Smooth muscle cell (in vitro differentiated cells): ENCODE results near the gene SNCA. TPM values are rescaled to one million over a fixed set of nuclear protein-coding genes. Genes with fewer than 3 reads are reported as not detected.
A peak's percentile ranks its signal among the peaks of the same experiment; 100 is the strongest.

Experiments
- DNase-seq: peaks from one replicate; lab custom pipeline; 2025; ENCODE audit not compliant: unreplicated experiment; lab: John Stamatoyannopoulos, UW
- H2AFZ ChIP-seq: fragments of 200-600 bp; sonication (generic); 2 replicates; pipeline ENCODE4 v1.6.0; 2016; ENCODE audit warnings: antibody characterized with exemption, low read depth, mild to moderate bottlenecking
- H3F3A ChIP-seq: fragments of 200-600 bp; sonication (generic); 2 replicates; pipeline ENCODE4 v1.6.0; 2017; ENCODE audit warnings: antibody characterized with exemption, low read depth
- H3K27ac ChIP-seq: fragments of 200-600 bp; sonication (generic); 2 replicates; pipeline ENCODE4 v1.5.1; 2016; ENCODE audit warnings: low read depth, mild to moderate bottlenecking
- H3K27me3 ChIP-seq: fragments of 200-600 bp; sonication (generic); 2 replicates; pipeline ENCODE4 v1.6.1; 2016; ENCODE audit warnings: low read depth, mild to moderate bottlenecking
- H3K36me3 ChIP-seq: fragments of 200-600 bp; sonication (generic); 2 replicates; pipeline ENCODE4 v1.5.1; 2016; ENCODE audit warnings: low read depth
- H3K4me1 ChIP-seq: fragments of 200-600 bp; sonication (generic); 2 replicates; pipeline ENCODE4 v1.5.1; 2016; ENCODE audit warnings: low read depth
- H3K4me2 ChIP-seq: fragments of 200-600 bp; sonication (generic); 2 replicates; pipeline ENCODE4 v1.6.0; 2016; ENCODE audit warnings: mild to moderate bottlenecking
- H3K4me3 ChIP-seq: fragments of 200-600 bp; sonication (generic); 2 replicates; pipeline ENCODE4 v1.5.1; 2016; ENCODE audit warnings: mild to moderate bottlenecking
- H3K79me2 ChIP-seq: fragments of 200-600 bp; sonication (generic); 2 replicates; pipeline ENCODE4 v1.6.0; 2016; ENCODE audit warnings: low read depth, mild to moderate bottlenecking
- H3K9ac ChIP-seq: fragments of 200-600 bp; sonication (generic); 2 replicates; pipeline ENCODE4 v1.6.0; 2016; ENCODE audit warnings: low read depth
- H3K9me3 ChIP-seq: fragments of 200-600 bp; sonication (generic); replicated peaks from 2 replicates; pipeline ENCODE4 v1.5.1; 2016; ENCODE audit warnings: low read depth
- H4K20me1 ChIP-seq: fragments of 200-600 bp; sonication (generic); 2 replicates; pipeline ENCODE4 v1.6.0; 2016; ENCODE audit warnings: low read depth
- WGBS: methylation state at CpG from one replicate; pipeline ENCODE4 v1.1.7; 2016; ENCODE audit warnings: low lambda C conversion rate; 5-methylcytosine and 5-hydroxymethylcytosine counted together
- polyA plus RNA-seq: library from polyadenylated mRNA; unstranded; fragments of >200 nt; fragmentation: Nextera tagmentation; extraction: Ambion mirVana; gene quantifications from 2 replicates; pipeline ENCODE4 v1.2.1, GENCODE V29; 2016
- total RNA-seq: library from RNA; depleted of rRNA; stranded (reverse); fragments of >200 nt; gene quantifications from 2 replicates; pipeline ENCODE4 v1.2.3, GENCODE V29; 2014
- TF ChIP-seq, protein P1 (sequence below): fragments of 200-600 bp; sonication (generic); IDR thresholded peaks from 2 replicates; pipeline ENCODE4 v1.5.1; 2017; ENCODE audit warnings: borderline replicate concordance, mild to moderate bottlenecking, antibody characterized with exemption; ENCODE audit not compliant: insufficient read depth, poor library complexity, severe bottlenecking

The SNCA gene
- total and polyA plus RNA-seq, 2 experiments from 2014 or later = 0.22 to 3.2 TPM

DNA sequence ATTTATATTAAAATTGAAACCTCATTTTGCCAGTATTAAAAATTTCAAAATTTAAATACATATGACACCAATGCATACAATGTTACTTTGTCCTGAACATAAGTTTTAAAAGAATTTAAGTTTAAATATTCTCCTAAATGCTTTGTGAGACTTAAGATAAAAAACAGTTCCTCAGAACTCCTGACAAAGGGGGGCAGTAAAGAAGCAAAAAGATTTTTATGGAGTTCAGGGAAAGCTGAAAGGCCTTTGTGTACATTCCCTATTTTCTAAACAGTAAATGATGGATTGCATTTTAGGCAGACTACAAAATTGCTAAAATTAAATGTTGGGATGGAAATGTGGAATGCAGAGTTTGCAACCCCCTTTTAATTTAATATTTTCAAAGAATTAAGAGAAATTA is 81.7 kb downstream of the SNCA start:
- TF ChIP-seq, protein P1, sequence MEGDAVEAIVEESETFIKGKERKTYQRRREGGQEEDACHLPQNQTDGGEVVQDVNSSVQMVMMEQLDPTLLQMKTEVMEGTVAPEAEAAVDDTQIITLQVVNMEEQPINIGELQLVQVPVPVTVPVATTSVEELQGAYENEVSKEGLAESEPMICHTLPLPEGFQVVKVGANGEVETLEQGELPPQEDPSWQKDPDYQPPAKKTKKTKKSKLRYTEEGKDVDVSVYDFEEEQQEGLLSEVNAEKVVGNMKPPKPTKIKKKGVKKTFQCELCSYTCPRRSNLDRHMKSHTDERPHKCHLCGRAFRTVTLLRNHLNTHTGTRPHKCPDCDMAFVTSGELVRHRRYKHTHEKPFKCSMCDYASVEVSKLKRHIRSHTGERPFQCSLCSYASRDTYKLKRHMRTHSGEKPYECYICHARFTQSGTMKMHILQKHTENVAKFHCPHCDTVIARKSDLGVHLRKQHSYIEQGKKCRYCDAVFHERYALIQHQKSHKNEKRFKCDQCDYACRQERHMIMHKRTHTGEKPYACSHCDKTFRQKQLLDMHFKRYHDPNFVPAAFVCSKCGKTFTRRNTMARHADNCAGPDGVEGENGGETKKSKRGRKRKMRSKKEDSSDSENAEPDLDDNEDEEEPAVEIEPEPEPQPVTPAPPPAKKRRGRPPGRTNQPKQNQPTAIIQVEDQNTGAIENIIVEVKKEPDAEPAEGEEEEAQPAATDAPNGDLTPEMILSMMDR = no peak
- Histone ChIP-seq H3K27me3 (no peaks in the 10 kb centered on the region), H3K9me3 (no peaks in the 10 kb centered on the region), H3K27ac (no peak overlapping the region), H3K4me1 (no peaks in the 10 kb centered on the region), H3K79me2 (no peaks in the 10 kb centered on the region), H2AFZ (no peak overlapping the region), H3K36me3 (no peaks in the 10 kb centered on the region), H3K9ac (no peak overlapping the region), H3K4me2 (no peak overlapping the region), H3F3A (no peaks in the 10 kb centered on the region), H4K20me1 (no peaks in the 10 kb centered on the region), H3K4me3 (no peak overlapping the region)
- no peak for DNase-seq

DNA sequence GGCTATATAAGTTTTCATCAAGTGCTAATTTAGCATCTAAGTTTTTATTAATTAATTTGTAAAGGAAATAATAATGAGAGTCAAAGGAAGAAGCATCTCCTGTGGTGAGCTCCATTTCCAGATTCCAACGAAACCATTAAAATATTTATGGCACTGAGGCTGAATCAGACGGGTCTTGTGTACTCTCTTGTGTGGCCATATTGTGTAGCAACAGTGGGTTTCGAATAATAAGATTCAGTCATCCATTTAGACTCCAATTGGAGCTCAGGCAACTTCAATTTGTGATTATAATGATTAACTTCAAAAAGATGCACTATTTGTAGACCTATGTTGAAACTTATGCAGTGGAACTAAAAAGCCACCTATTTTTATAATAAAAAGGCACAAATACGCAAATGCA is 82.4 kb downstream of the SNCA start:
- WGBS = 75% methylated on average over 4 of the region's 4 CpGs
- Histone ChIP-seq H3K4me2 (no peak overlapping the region), H3K27ac (peak overlapping the region; percentile 75), H3K27me3 (no peaks in the 10 kb centered on the region), H3K4me1 (no peaks in the 10 kb centered on the region), H3K9ac (no peak overlapping the region), H2AFZ (no peak overlapping the region), H3K4me3 (no peak overlapping the region), H3K36me3 (no peaks in the 10 kb centered on the region), H3K79me2 (no peaks in the 10 kb centered on the region), H4K20me1 (no peaks in the 10 kb centered on the region), H3K9me3 (no peaks in the 10 kb centered on the region), H3F3A (no peaks in the 10 kb centered on the region)
- TF ChIP-seq, protein P1 = no peak
- DNase-seq = no peak

- no peak overlapping the region for H2AFZ ChIP-seq
These were observed 83.3 kb downstream of the SNCA start for GRCh38 chr4:89753601-89754066.

More at GRCh38 chr4:89753601-89754066, 83.3 kb downstream of the SNCA start:
- H3F3A ChIP-seq = no peaks in the 10 kb centered on the region
- H3K9me3 ChIP-seq = no peaks in the 10 kb centered on the region
- TF ChIP-seq, protein P1 = no peak
- H3K36me3 ChIP-seq = no peaks in the 10 kb centered on the region
- no peaks in the 10 kb centered on the region for H3K27me3 ChIP-seq
- peak overlapping the region; percentile 14 for H3K4me2 ChIP-seq
- H3K27ac ChIP-seq = peak overlapping the region; percentile 75
- no peak overlapping the region for H3K4me3 ChIP-seq
- H3K4me1 ChIP-seq = no peaks in the 10 kb centered on the region
- H4K20me1 ChIP-seq = no peaks in the 10 kb centered on the region
- H3K79me2 ChIP-seq = no peaks in the 10 kb centered on the region
- DNase-seq = no peak
- 16% methylated on average over 5 of the region's 5 CpGs for WGBS
- peak overlapping the region; percentile 54 for H3K9ac ChIP-seq
